ENCODE results near the gene CREB3. TPM values are rescaled to one million over a fixed set of nuclear protein-coding genes. Genes with fewer than 3 reads are reported as not detected.

CREB3 gene
- total and polyA plus RNA-seq, 9 of the 15 experiments (the other 6 are each of a cell fraction or from before 2014, with no cell fraction given), result 5.7 to 18.3 (median 14.9) TPM

- intact Hi-C loops (cut with micrococcal nuclease) (no loop called here), in situ Hi-C loops (cut with MboI) (no loop called here)
- FAIRE-seq, result no peak
- H3K36me3 ChIP-seq (ENCODE audit: control insufficient read depth, insufficient read depth, low read length), result peaks cover 90% of the 10 kb centered on the region; the same call in 2 of the 3 replicates
- no peak overlapping the region for H3K9ac ChIP-seq (ENCODE audit: insufficient read depth in 1 of 2, low read depth in 2 of 2, low read length in 2 of 2)
- H3K27ac ChIP-seq (ENCODE audit: extremely low read depth, low read depth, low read length), result no peak overlapping the region
- no peak overlapping the region for H2AFZ ChIP-seq (ENCODE audit: low read depth, low read length)
- TF ChIP-seq RBFOX2 (IDR thresholded peaks at IDR 0.05; ENCODE audit: low read depth, low read length) (peak; percentile 15; the same call in 1 of the 2 replicates), SMARCA5 (IDR thresholded peaks at IDR 0.05) (no peak)
- H3K9me1 ChIP-seq (ENCODE audit: control insufficient read depth, insufficient read depth, low read length), result no peaks in the 10 kb centered on the region
- no peaks in the 10 kb centered on the region for H3K9me3 ChIP-seq (replicated peaks; ENCODE audit: control insufficient read depth, insufficient read depth, low read depth, low read length)
- no peak for ATAC-seq
- no peaks in the 10 kb centered on the region for H3K79me2 ChIP-seq (ENCODE audit: control insufficient read depth, insufficient read depth, low read length)
- no peaks in the 10 kb centered on the region for H3K27me3 ChIP-seq (ENCODE audit: control insufficient read depth in 2 of 2, insufficient read depth in 2 of 2, low read length in 2 of 2)
- DNase-seq (ENCODE audit: extremely low read depth in 1 of 4, low spot score in 3 of 4), result no peak
- ChIA-PET POLR2A (interaction anchor here (0.6 to 2.5 kb wide), 7 partner anchors 9 to 752 kb away, joined by 3 to 17 read pairs (median 4); partner anchors contain the start of genes CREB3 and TLN1), CTCF (ENCODE audit: low intra/inter-chr PET ratio) (no interaction called here)
- no TSS peak for BruUV-seq (replicated peaks)
- H3K4me3 ChIP-seq, result no peak overlapping the region
- 92% methylated on average over 10 of the region's 11 CpGs for WGBS (ENCODE audit: insufficient coverage, low coverage, missing lambda C conversion rate)
- no peaks in the 10 kb centered on the region for H4K20me1 ChIP-seq (replicated peaks; ENCODE audit: control insufficient read depth, insufficient read depth, low read length)
- no peak overlapping the region for H3K4me2 ChIP-seq (ENCODE audit: insufficient read depth, low read length)
- no peaks in the 10 kb centered on the region for H3K4me1 ChIP-seq (replicated peaks in 1 of 2; ENCODE audit: control insufficient read depth in 2 of 2, insufficient read depth in 2 of 2, low read length in 2 of 2)
Observed at GRCh38 chr9:35712762-35713400, 19.6 kb upstream of the CREB3 start.

- Histone ChIP-seq H3K27ac (ENCODE audit: extremely low read depth, low read depth, low read length) (no peak overlapping the region), H3K36me3 (ENCODE audit: control insufficient read depth, insufficient read depth, low read length) (peaks cover 90% of the 10 kb centered on the region; the same call in 2 of the 3 replicates), H2AFZ (ENCODE audit: low read depth, low read length) (no peak overlapping the region), H3K9ac (ENCODE audit: insufficient read depth in 1 of 2, low read depth in 2 of 2, low read length in 2 of 2) (no peak overlapping the region), H3K4me1 (replicated peaks in 1 of 2; ENCODE audit: control insufficient read depth in 2 of 2, insufficient read depth in 2 of 2, low read length in 2 of 2) (no peaks in the 10 kb centered on the region), H3K27me3 (ENCODE audit: control insufficient read depth in 2 of 2, insufficient read depth in 2 of 2, low read length in 2 of 2) (no peaks in the 10 kb centered on the region), H3K4me3 (no peak overlapping the region), H3K9me1 (ENCODE audit: control insufficient read depth, insufficient read depth, low read length) (no peaks in the 10 kb centered on the region), H3K79me2 (ENCODE audit: control insufficient read depth, insufficient read depth, low read length) (no peaks in the 10 kb centered on the region), H3K4me2 (ENCODE audit: insufficient read depth, low read length) (no peak overlapping the region), H4K20me1 (replicated peaks; ENCODE audit: control insufficient read depth, insufficient read depth, low read length) (no peaks in the 10 kb centered on the region), H3K9me3 (replicated peaks; ENCODE audit: control insufficient read depth, insufficient read depth, low read depth, low read length) (no peaks in the 10 kb centered on the region)
- 94% methylated on average over 2 of the region's 3 CpGs for WGBS (ENCODE audit: insufficient coverage, low coverage, missing lambda C conversion rate)
- intact Hi-C loops (cut with micrococcal nuclease) (no loop called here), in situ Hi-C loops (cut with MboI) (no loop called here)
- no peak for ATAC-seq
- DNase-seq (ENCODE audit: extremely low read depth in 1 of 4, low spot score in 3 of 4), result no peak
- POLR2A ChIA-PET, result interaction anchor here (1.2 to 2.5 kb wide), 4 partner anchors 8 to 22 kb away, joined by 3 to 17 read pairs (median 5); partner anchors contain the start of genes CREB3 and TLN1
- CTCF ChIA-PET (ENCODE audit: low intra/inter-chr PET ratio), result no interaction called here
- no peak for FAIRE-seq
- peak; percentile 65; the same call in 1 of the 2 replicates for TF ChIP-seq ZNF512 (tag; IDR thresholded peaks at IDR 0.05)
- no peak for TF ChIP-seq TAF1 (IDR thresholded peaks at IDR 0.05; ENCODE audit: control insufficient read depth, extremely low read depth, insufficient read depth, low read length, severe bottlenecking)
- no TSS peak for BruUV-seq (replicated peaks)
Observed at GRCh38 chr9:35713578-35713977, 18.9 kb upstream of the CREB3 start.
